ENCODE results near the gene YPEL1. TPM values are rescaled to one million over a fixed set of nuclear protein-coding genes. Genes with fewer than 3 reads are reported as not detected.

YPEL1 gene, protein sequence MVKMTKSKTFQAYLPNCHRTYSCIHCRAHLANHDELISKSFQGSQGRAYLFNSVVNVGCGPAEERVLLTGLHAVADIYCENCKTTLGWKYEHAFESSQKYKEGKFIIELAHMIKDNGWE
- 1 to 10 TPM; 1.6 to 4.4 TPM for total RNA-seq

- peaks cover 12% of the 10 kb centered on the region for H3K4me1 ChIP-seq
- peak; percentile 97 for ATAC-seq
- intact Hi-C loops (cut with DNase I): no loop called here
- peak; percentile 59 to 83 (median 73) for TF ChIP-seq POLR2A (IDR thresholded peaks at IDR 0.05)
- TF ChIP-seq, protein P1, sequence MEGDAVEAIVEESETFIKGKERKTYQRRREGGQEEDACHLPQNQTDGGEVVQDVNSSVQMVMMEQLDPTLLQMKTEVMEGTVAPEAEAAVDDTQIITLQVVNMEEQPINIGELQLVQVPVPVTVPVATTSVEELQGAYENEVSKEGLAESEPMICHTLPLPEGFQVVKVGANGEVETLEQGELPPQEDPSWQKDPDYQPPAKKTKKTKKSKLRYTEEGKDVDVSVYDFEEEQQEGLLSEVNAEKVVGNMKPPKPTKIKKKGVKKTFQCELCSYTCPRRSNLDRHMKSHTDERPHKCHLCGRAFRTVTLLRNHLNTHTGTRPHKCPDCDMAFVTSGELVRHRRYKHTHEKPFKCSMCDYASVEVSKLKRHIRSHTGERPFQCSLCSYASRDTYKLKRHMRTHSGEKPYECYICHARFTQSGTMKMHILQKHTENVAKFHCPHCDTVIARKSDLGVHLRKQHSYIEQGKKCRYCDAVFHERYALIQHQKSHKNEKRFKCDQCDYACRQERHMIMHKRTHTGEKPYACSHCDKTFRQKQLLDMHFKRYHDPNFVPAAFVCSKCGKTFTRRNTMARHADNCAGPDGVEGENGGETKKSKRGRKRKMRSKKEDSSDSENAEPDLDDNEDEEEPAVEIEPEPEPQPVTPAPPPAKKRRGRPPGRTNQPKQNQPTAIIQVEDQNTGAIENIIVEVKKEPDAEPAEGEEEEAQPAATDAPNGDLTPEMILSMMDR (IDR thresholded peaks at IDR 0.05): no peak
- 0 to 1% methylated on average over 16 to 89 of the region's 102 CpGs for WGBS, 2 donors
- no peaks in the 10 kb centered on the region for H3K27me3 ChIP-seq
- H3K4me3 ChIP-seq: peak within 1 kb of the TSS in 1 of 2 donors; percentile 31
- DNase-seq: peak; percentile 97 to 98 (median 97)
- H3K36me3 ChIP-seq (replicated peaks in 1 of 2; ENCODE audit: insufficient read depth in 1 of 2, low read depth in 2 of 2): no peaks in the 10 kb centered on the region
- H3K27ac ChIP-seq: peak within 1 kb of the TSS; percentile 41 to 88 (median 76)
- no peaks in the 10 kb centered on the region for H3K9me3 ChIP-seq
Measured at GRCh38 chr22:21735200-21736083, at the start of gene YPEL1. Gene YPEL1 (minus strand): TSS chr22:21735794. CDS start chr22:21710744, 25,050 bp downstream.

GRCh38 chr22:21780259-21780658 lies 44.7 kb upstream of the YPEL1 start:
- Histone ChIP-seq H3K4me3 (no peak overlapping the region), H3K9me3 (no peaks in the 10 kb centered on the region), H3K4me1 (no peaks in the 10 kb centered on the region), H3K27ac (no peak overlapping the region), H3K36me3 (replicated peaks in 1 of 2; ENCODE audit: insufficient read depth in 1 of 2, low read depth in 2 of 2) (peaks cover 0 to 2% of the 10 kb centered on the region in 2 donors), H3K27me3 (no peaks in the 10 kb centered on the region)
- intact Hi-C loops (cut with DNase I): no loop called here
- 84 to 93% methylated on average over 2 of the region's 2 CpGs for WGBS, 2 donors
- no peak for ATAC-seq
- DNase-seq: no peak
- TF ChIP-seq, protein P1 (IDR thresholded peaks at IDR 0.05): no peak
- no peak for TF ChIP-seq POLR2A (IDR thresholded peaks at IDR 0.05)

- no peak overlapping the region for H3K4me3 ChIP-seq
- no peaks in the 10 kb centered on the region for H3K9me3 ChIP-seq
- peaks cover 0 to 2% of the 10 kb centered on the region in 2 donors for H3K36me3 ChIP-seq (replicated peaks in 1 of 2; ENCODE audit: insufficient read depth in 1 of 2, low read depth in 2 of 2)
- intact Hi-C loops (cut with DNase I): no loop called here
- DNase-seq (no peak), ATAC-seq (no peak)
- WGBS, 2 donors: 89 to 93% methylated on average over 2 of the region's 2 CpGs
- H3K27me3 ChIP-seq: no peaks in the 10 kb centered on the region
- peaks cover 4% of the 10 kb centered on the region for H3K4me1 ChIP-seq
- TF ChIP-seq, protein P1 (IDR thresholded peaks at IDR 0.05): no peak
- TF ChIP-seq POLR2A (IDR thresholded peaks at IDR 0.05): no peak
- H3K27ac ChIP-seq: no peak overlapping the region
Measured at GRCh38 chr22:21779444-21779843, 43.9 kb upstream of the YPEL1 start.

- H3K27me3 ChIP-seq: no peaks in the 10 kb centered on the region
- intact Hi-C loops (cut with DNase I): no loop called here
- ATAC-seq (no peak), DNase-seq (no peak)
- 85 to 93% methylated on average over 4 of the region's 4 CpGs for WGBS, 2 donors
- peaks cover 0 to 2% of the 10 kb centered on the region in 2 donors for H3K36me3 ChIP-seq (replicated peaks in 1 of 2; ENCODE audit: insufficient read depth in 1 of 2, low read depth in 2 of 2)
- H3K27ac ChIP-seq: no peak overlapping the region
- peaks cover 4% of the 10 kb centered on the region for H3K4me1 ChIP-seq
- H3K4me3 ChIP-seq: no peak overlapping the region
- TF ChIP-seq POLR2A (IDR thresholded peaks at IDR 0.05): no peak
- TF ChIP-seq, protein P1 (IDR thresholded peaks at IDR 0.05): no peak
- H3K9me3 ChIP-seq: no peaks in the 10 kb centered on the region
Measured at GRCh38 chr22:21778705-21779363, 43.2 kb upstream of the YPEL1 start.

Data from body of pancreas (tissue), 4 donors.